Measurements from ENCODE around the gene CDH22.

The CDH22 gene

DNA sequence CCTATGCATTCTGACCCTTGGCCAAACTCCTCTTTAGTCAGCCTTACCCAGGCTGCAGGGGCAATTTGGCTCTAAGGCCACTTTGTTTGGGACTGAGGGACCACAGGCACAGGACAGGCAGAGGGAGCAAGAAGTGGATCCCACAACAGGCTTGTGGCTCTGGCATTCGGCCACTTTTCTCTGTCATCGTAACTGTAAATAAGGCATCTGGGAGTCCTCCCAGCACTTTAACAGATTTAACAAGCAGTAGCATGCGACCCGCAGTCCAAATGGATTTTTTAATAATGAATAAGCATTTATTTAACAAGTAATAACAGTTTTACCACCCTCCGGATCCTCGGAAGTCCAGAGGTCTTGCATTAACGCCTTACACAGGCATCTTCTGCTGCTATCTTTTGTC lies 16.1 kb upstream of the CDH22 start:
- TF ChIP-seq, protein P1, sequence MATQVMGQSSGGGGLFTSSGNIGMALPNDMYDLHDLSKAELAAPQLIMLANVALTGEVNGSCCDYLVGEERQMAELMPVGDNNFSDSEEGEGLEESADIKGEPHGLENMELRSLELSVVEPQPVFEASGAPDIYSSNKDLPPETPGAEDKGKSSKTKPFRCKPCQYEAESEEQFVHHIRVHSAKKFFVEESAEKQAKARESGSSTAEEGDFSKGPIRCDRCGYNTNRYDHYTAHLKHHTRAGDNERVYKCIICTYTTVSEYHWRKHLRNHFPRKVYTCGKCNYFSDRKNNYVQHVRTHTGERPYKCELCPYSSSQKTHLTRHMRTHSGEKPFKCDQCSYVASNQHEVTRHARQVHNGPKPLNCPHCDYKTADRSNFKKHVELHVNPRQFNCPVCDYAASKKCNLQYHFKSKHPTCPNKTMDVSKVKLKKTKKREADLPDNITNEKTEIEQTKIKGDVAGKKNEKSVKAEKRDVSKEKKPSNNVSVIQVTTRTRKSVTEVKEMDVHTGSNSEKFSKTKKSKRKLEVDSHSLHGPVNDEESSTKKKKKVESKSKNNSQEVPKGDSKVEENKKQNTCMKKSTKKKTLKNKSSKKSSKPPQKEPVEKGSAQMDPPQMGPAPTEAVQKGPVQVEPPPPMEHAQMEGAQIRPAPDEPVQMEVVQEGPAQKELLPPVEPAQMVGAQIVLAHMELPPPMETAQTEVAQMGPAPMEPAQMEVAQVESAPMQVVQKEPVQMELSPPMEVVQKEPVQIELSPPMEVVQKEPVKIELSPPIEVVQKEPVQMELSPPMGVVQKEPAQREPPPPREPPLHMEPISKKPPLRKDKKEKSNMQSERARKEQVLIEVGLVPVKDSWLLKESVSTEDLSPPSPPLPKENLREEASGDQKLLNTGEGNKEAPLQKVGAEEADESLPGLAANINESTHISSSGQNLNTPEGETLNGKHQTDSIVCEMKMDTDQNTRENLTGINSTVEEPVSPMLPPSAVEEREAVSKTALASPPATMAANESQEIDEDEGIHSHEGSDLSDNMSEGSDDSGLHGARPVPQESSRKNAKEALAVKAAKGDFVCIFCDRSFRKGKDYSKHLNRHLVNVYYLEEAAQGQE (IDR thresholded peaks at IDR 0.05; ENCODE audit: insufficient read depth in 1 of 2, low read depth in 2 of 2, low read length in 2 of 2) = no peak
- TF ChIP-seq TAF1 (IDR thresholded peaks at IDR 0.05; ENCODE audit: borderline replicate concordance, insufficient read depth, low read length) = no peak
- TF ChIP-seq SIN3A (IDR thresholded peaks at IDR 0.05; ENCODE audit: borderline replicate concordance, insufficient read depth, low read length) = no peak
- TF ChIP-seq POLR2AphosphoS5 (IDR thresholded peaks at IDR 0.05; ENCODE audit: low read depth, low read length) = no peak

- TF ChIP-seq, protein P1 (IDR thresholded peaks at IDR 0.05; ENCODE audit: insufficient read depth in 1 of 2, low read depth in 2 of 2, low read length in 2 of 2) = no peak
- TF ChIP-seq SIN3A (IDR thresholded peaks at IDR 0.05; ENCODE audit: borderline replicate concordance, insufficient read depth, low read length) (no peak), FOXP2 (optimal IDR thresholded peaks at IDR 0.05; ENCODE audit: borderline replicate concordance, extremely low read depth, extremely low read length, insufficient read depth) (no peak), POLR2AphosphoS5 (IDR thresholded peaks at IDR 0.05; ENCODE audit: low read depth, low read length) (no peak)
Measured at GRCh38 chr20:46323557-46323956, 15.3 kb upstream of the CDH22 start.

DNA sequence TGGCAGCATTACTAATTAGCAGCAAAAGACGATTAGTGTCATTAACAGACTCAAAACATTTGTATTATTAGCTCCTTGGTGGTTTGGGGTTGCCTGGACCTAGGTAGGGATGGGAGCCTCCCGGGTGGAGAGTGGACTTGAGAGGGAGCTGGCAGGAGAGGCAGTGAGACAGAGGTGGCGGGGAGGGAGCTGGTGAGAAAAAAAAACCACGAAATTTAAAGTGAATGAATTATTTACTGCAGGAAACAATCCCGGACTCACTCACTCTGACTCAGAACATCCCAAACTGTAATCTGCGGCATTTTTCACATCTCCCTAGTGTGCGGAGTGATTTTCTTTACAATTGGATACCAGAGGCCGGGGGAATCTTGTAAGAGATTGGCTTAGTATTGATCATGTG lies 14.3 kb upstream of the CDH22 start:
- TF ChIP-seq SIN3A (IDR thresholded peaks at IDR 0.05; ENCODE audit: borderline replicate concordance, insufficient read depth, low read length) (no peak), TAF1 (IDR thresholded peaks at IDR 0.05; ENCODE audit: borderline replicate concordance, insufficient read depth, low read length) (no peak), POLR2AphosphoS5 (IDR thresholded peaks at IDR 0.05; ENCODE audit: low read depth, low read length) (no peak), FOXP2 (optimal IDR thresholded peaks at IDR 0.05; ENCODE audit: borderline replicate concordance, extremely low read depth, extremely low read length, insufficient read depth) (no peak)
- TF ChIP-seq, protein P1 (IDR thresholded peaks at IDR 0.05; ENCODE audit: insufficient read depth in 1 of 2, low read depth in 2 of 2, low read length in 2 of 2) = no peak

DNA sequence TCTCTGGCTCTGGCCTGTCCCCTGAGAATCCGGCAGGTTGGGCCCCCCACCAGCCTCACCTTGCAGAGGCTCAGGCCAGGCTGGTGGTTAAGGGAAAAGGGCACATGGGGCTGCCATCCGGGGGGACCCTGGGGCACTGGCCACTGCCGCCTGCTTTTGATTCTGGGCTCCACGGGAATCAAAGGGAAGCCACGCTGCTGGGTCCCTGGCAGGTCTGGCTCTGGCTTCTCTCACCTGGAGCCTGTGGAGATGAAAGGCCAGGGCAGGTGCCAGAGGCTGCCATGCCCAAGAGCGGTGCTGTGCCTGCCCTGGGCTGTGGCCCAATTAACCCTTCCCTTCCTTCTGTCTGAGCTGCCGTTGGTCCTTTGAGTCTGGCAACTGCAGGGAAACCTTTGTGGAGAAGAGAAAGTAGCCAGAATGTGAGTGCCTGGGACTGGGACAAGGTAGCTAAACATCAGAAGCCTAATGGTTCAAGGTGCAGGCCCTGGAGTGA lies 9.4 kb upstream of the CDH22 start:
- no peak for TF ChIP-seq FOXP2 (optimal IDR thresholded peaks at IDR 0.05; ENCODE audit: borderline replicate concordance, extremely low read depth, extremely low read length, insufficient read depth)
- TF ChIP-seq, protein P1 (IDR thresholded peaks at IDR 0.05; ENCODE audit: insufficient read depth in 1 of 2, low read depth in 2 of 2, low read length in 2 of 2) = no peak
- TF ChIP-seq POLR2AphosphoS5 (IDR thresholded peaks at IDR 0.05; ENCODE audit: low read depth, low read length) = no peak
- no peak for TF ChIP-seq TAF1 (IDR thresholded peaks at IDR 0.05; ENCODE audit: borderline replicate concordance, insufficient read depth, low read length)
- TF ChIP-seq SIN3A (IDR thresholded peaks at IDR 0.05; ENCODE audit: borderline replicate concordance, insufficient read depth, low read length) = no peak
